Uterus (tissue), 4 donors: ENCODE data around the gene CSF3. TPM values are rescaled to one million over a fixed set of nuclear protein-coding genes. Genes with fewer than 3 reads are reported as not detected.
A peak's percentile ranks its signal among the peaks of the same experiment; 100 is the strongest.

Experiments used
- DNase-seq, 2 donors: peaks; one replicate each; pipeline ENCODE4 v3.0.0-alpha.2; 2019 to 2020
- H3K27ac ChIP-seq, 2 donors: fragments of 200-600 bp; sonication (generic); 1 replicate in 1 of 2; 2 replicates in 1 of 2; pipeline ENCODE4 v1.5.1; 2016 to 2018
- H3K27me3 ChIP-seq, 2 donors: fragments of 200-600 bp; sonication (generic); one replicate each; pipeline ENCODE4 v1.5.1; 2018 to 2019; ENCODE audit warnings: control low read depth in 1 of 2
- H3K36me3 ChIP-seq, 2 donors: fragments of 200-600 bp; sonication (generic); one replicate each; pipeline ENCODE4 v1.5.1; 2019; ENCODE audit warnings: control low read depth in 1 of 2
- H3K4me1 ChIP-seq, 2 donors: fragments of 200-600 bp; sonication (generic); one replicate each; pipeline ENCODE4 v1.5.1; 2018 to 2019; ENCODE audit warnings: control low read depth in 1 of 2
- H3K4me3 ChIP-seq, 2 donors: fragments of 200-600 bp; sonication (generic); 1 replicate in 1 of 2; 2 replicates in 1 of 2; pipeline ENCODE4 v1.5.1; 2018 to 2019; ENCODE audit warnings: mild to moderate bottlenecking in 1 of 2
- H3K9me3 ChIP-seq, 2 donors: fragments of 200-600 bp; sonication (generic); one replicate each; pipeline ENCODE4 v1.5.1; 2019; ENCODE audit warnings: control low read depth in 1 of 2
- CTCF ChIP-seq, 4 experiments: fragments of 200-600 bp in 2 of 4; fragments of 450-650 bp in 2 of 4; sonication (generic) in 2 of 4; IDR thresholded peaks; one replicate each; pipeline ENCODE4 v1.5.1; 2016 to 2019; ENCODE audit warnings: antibody characterized with exemption in 4 of 4, mild to moderate bottlenecking in 2 of 4, moderate library complexity in 1 of 4
- POLR2A ChIP-seq, 2 donors: fragments of 450-650 bp; IDR thresholded peaks; one replicate each; pipeline ENCODE4 v1.6.1; 2016; ENCODE audit warnings: antibody characterized with exemption in 2 of 2, mild to moderate bottlenecking in 1 of 2, moderate library complexity in 1 of 2
- intact Hi-C: fragments of 100-400 bp; cut with DNase I; formaldehyde crosslinking; loops from one replicate; pipeline ENCODE4 v1.15.1; 2023; ENCODE audit warnings: low total_unique reads
- total RNA-seq, 4 donors: library from RNA; depleted of rRNA in 3 of 4; stranded (reverse); fragments of >200 nt in 3 of 4; gene quantifications; one replicate each; pipeline versions ENCODE4 v1.1.0 to v1.2.4, GENCODE V29; 2014 to 2023
- donor health status: DM: yes; HTN: yes; CAD: no.

Gene CSF3
- 1 to 10 TPM in 1 of 4 donors, under 1 TPM in 1, not detected in 2; 0.29 to 5.0 TPM for total RNA-seq

GRCh38 chr17:40015005-40015997, at the start of gene CSF3:
Gene CSF3, plus strand, starts transcription at chr17:40015440. Its CDS starts 35 bp downstream, at chr17:40015475.
- H3K4me1 ChIP-seq: peaks cover 5 to 34% of the 10 kb centered on the region in 2 donors

GRCh38 chr17:39966771-39967170, 48.5 kb upstream of the CSF3 start:
- Histone ChIP-seq H3K27me3 (no peaks in the 10 kb centered on the region), H3K9me3 (no peaks in the 10 kb centered on the region), H3K4me1 (no peaks in the 10 kb centered on the region), H3K27ac (no peak overlapping the region), H3K36me3 (no peaks in the 10 kb centered on the region), H3K4me3 (no peak overlapping the region)
- TF ChIP-seq POLR2A (IDR thresholded peaks at IDR 0.05): no peak
- no peak for TF ChIP-seq CTCF (IDR thresholded peaks at IDR 0.05)
- no peak for DNase-seq
- intact Hi-C loops: no loop called here

More at GRCh38 chr17:40015005-40015997, at the start of gene CSF3:
- Histone ChIP-seq H3K4me3 (no peak within 1 kb of the TSS), H3K9me3 (no peaks in the 10 kb centered on the region), H3K27me3 (no peaks in the 10 kb centered on the region), H3K27ac (peak within 1 kb of the TSS; percentile 82 to 86), H3K36me3 (no peaks in the 10 kb centered on the region)
- intact Hi-C loops: loop anchor here (10.0 kb wide), 2 partner anchors 60 to 150 kb away; no protein-coding TSS in a partner anchor
- peak; percentile 71 to 76 for DNase-seq
- TF ChIP-seq POLR2A (IDR thresholded peaks at IDR 0.05): no peak
- TF ChIP-seq CTCF (IDR thresholded peaks at IDR 0.05): no peak

- Histone ChIP-seq H3K9me3 (no peaks in the 10 kb centered on the region), H3K27ac (no peak overlapping the region), H3K27me3 (no peaks in the 10 kb centered on the region), H3K4me3 (no peak overlapping the region), H3K36me3 (no peaks in the 10 kb centered on the region), H3K4me1 (no peaks in the 10 kb centered on the region)
- TF ChIP-seq POLR2A (IDR thresholded peaks at IDR 0.05) (no peak), CTCF (IDR thresholded peaks at IDR 0.05) (no peak)
- intact Hi-C loops: no loop called here
- no peak for DNase-seq
Measured at GRCh38 chr17:39968761-39969160, 46.5 kb upstream of the CSF3 start.

GRCh38 chr17:39969375-39969774, 45.9 kb upstream of the CSF3 start:
- Histone ChIP-seq H3K36me3 (no peaks in the 10 kb centered on the region), H3K27me3 (no peaks in the 10 kb centered on the region)

More at GRCh38 chr17:39969375-39969774, 45.9 kb upstream of the CSF3 start:
- no peaks in the 10 kb centered on the region for H3K9me3 ChIP-seq
- no peak for TF ChIP-seq POLR2A (IDR thresholded peaks at IDR 0.05)
- TF ChIP-seq CTCF (IDR thresholded peaks at IDR 0.05): no peak
- DNase-seq: no peak
- H3K4me1 ChIP-seq: no peaks in the 10 kb centered on the region
- no peak overlapping the region for H3K4me3 ChIP-seq
- H3K27ac ChIP-seq: no peak overlapping the region
- intact Hi-C loops: no loop called here
